ENCODE data around the gene GNB2.

Gene GNB2

DNA sequence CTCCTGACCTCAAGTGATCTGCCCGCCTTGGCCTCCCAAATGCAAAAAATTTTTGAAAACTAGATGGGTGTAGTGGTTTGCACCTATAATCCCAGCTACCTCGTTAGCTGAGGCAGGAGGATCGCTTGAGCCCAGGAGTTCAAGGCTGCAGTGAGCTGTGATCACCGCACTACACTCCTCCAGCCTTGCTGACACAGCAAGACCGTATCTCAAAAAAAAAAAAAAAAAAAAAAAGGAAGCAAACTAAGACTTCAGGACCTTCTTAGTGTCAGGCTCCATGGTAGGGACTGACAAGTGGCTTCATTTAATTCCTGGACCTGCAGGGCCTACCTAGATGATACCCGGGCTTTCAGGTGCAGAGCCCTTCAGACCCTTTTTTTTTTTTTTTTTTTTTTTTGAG lies 34.9 kb downstream of the GNB2 start:
- peaks cover 26% of the 10 kb centered on the region for H3K79me2 ChIP-seq (ENCODE audit: control insufficient read depth, low read length)
- no peaks in the 10 kb centered on the region for H3K9me2 ChIP-seq (replicated peaks; ENCODE audit: control insufficient read depth, low read length)
- H3K4me3 ChIP-seq (ENCODE audit: low read length): no peak overlapping the region
- H3K4me1 ChIP-seq (ENCODE audit: control insufficient read depth, low read length): peaks cover 18% of the 10 kb centered on the region
- TF ChIP-seq EZH2phosphoT487 (IDR thresholded peaks at IDR 0.05; ENCODE audit: borderline replicate concordance, low read length): no peak
- TF ChIP-seq, protein P1, sequence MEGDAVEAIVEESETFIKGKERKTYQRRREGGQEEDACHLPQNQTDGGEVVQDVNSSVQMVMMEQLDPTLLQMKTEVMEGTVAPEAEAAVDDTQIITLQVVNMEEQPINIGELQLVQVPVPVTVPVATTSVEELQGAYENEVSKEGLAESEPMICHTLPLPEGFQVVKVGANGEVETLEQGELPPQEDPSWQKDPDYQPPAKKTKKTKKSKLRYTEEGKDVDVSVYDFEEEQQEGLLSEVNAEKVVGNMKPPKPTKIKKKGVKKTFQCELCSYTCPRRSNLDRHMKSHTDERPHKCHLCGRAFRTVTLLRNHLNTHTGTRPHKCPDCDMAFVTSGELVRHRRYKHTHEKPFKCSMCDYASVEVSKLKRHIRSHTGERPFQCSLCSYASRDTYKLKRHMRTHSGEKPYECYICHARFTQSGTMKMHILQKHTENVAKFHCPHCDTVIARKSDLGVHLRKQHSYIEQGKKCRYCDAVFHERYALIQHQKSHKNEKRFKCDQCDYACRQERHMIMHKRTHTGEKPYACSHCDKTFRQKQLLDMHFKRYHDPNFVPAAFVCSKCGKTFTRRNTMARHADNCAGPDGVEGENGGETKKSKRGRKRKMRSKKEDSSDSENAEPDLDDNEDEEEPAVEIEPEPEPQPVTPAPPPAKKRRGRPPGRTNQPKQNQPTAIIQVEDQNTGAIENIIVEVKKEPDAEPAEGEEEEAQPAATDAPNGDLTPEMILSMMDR (IDR thresholded peaks at IDR 0.05; ENCODE audit: low read depth, low read length, poor library complexity, severe bottlenecking): no peak
- H4K20me1 ChIP-seq (ENCODE audit: control insufficient read depth, insufficient read depth, low read depth, low read length): peaks cover 7% of the 10 kb centered on the region
- H3F3A ChIP-seq (ENCODE audit: control insufficient read depth, insufficient read depth): no peaks in the 10 kb centered on the region
- H3K27me3 ChIP-seq (ENCODE audit: control insufficient read depth, low read length): no peaks in the 10 kb centered on the region; the same call in 1 of the 2 replicates
- H3K9me3 ChIP-seq (ENCODE audit: control insufficient read depth, insufficient read depth, low read length): no peaks in the 10 kb centered on the region
- H3K4me2 ChIP-seq (ENCODE audit: low read length): no peak overlapping the region
- no peak overlapping the region for H3K27ac ChIP-seq (ENCODE audit: low read depth, low read length)
- H3K36me3 ChIP-seq (ENCODE audit: control insufficient read depth, low read length): peaks cover 29% of the 10 kb centered on the region

DNA sequence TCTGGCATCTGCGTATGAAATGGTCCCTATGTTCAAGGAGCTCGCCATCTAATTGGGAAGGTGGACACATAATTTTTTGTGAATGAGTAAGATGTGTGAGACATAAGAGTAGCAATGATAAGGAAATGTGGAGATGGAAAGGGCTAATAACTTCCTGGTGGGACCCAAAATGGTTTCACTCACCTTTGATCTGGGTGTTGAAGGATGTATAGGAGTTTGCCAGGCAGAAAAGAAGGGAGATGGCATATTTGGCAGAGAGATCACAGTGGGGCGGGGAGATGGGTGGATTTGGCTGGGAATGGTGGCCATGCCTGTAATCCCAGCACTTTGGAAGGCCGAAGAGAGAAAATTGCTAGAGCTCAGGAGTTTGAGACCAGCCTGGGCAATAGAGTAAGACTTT lies 36.9 kb downstream of the GNB2 start:
- no peaks in the 10 kb centered on the region for H3K27me3 ChIP-seq (ENCODE audit: control insufficient read depth, low read length)
- no peaks in the 10 kb centered on the region for H3F3A ChIP-seq (ENCODE audit: control insufficient read depth, insufficient read depth)
- H4K20me1 ChIP-seq (ENCODE audit: control insufficient read depth, insufficient read depth, low read depth, low read length): peaks cover 7% of the 10 kb centered on the region
- no peak overlapping the region for H3K27ac ChIP-seq (ENCODE audit: low read depth, low read length)
- H3K9me3 ChIP-seq (ENCODE audit: control insufficient read depth, insufficient read depth, low read length): no peaks in the 10 kb centered on the region
- peaks cover 13% of the 10 kb centered on the region for H3K4me1 ChIP-seq (ENCODE audit: control insufficient read depth, low read length)
- H3K36me3 ChIP-seq (ENCODE audit: control insufficient read depth, low read length): peaks cover 29% of the 10 kb centered on the region
- H3K79me2 ChIP-seq (ENCODE audit: control insufficient read depth, low read length): peaks cover 26% of the 10 kb centered on the region
- no peak overlapping the region for H3K4me2 ChIP-seq (ENCODE audit: low read length)
- no peaks in the 10 kb centered on the region for H3K9me2 ChIP-seq (replicated peaks; ENCODE audit: control insufficient read depth, low read length)
- no peak overlapping the region for H3K4me3 ChIP-seq (ENCODE audit: low read length)
- no peak for TF ChIP-seq EZH2phosphoT487 (IDR thresholded peaks at IDR 0.05; ENCODE audit: borderline replicate concordance, low read length)
- TF ChIP-seq, protein P1 (IDR thresholded peaks at IDR 0.05; ENCODE audit: low read depth, low read length, poor library complexity, severe bottlenecking): no peak

DNA sequence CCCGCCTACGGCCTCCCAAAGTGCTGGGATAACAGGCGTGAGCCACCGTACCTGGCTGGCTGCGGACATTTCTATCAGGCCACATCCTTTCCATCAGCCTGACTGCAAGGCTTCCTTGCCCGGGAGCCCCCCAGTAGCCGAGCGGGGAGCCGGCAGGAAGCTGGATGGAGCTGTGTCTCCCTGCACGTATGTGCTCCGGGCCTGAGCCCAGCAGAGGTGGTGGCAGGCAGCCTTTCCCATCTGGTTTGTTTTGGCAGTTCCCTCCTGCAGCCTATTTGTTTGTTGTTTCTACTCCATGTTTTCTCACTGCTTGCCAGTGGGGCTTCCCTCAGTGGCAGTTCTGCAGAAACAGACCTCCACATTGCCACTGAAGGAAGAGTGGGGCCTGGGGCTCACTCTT lies 37.8 kb downstream of the GNB2 start:
- Histone ChIP-seq H3K9me2 (replicated peaks; ENCODE audit: control insufficient read depth, low read length) (no peaks in the 10 kb centered on the region), H3K9me3 (ENCODE audit: control insufficient read depth, insufficient read depth, low read length) (no peaks in the 10 kb centered on the region), H3K36me3 (ENCODE audit: control insufficient read depth, low read length) (peaks cover 26% of the 10 kb centered on the region), H3K4me3 (ENCODE audit: low read length) (no peak overlapping the region), H3F3A (ENCODE audit: control insufficient read depth, insufficient read depth) (no peaks in the 10 kb centered on the region), H3K79me2 (ENCODE audit: control insufficient read depth, low read length) (peaks cover 21% of the 10 kb centered on the region), H3K27me3 (ENCODE audit: control insufficient read depth, low read length) (no peaks in the 10 kb centered on the region), H3K4me2 (ENCODE audit: low read length) (no peak overlapping the region), H3K4me1 (ENCODE audit: control insufficient read depth, low read length) (peaks cover 13% of the 10 kb centered on the region), H4K20me1 (ENCODE audit: control insufficient read depth, insufficient read depth, low read depth, low read length) (peaks cover 7% of the 10 kb centered on the region), H3K27ac (ENCODE audit: low read depth, low read length) (no peak overlapping the region)
- TF ChIP-seq EZH2phosphoT487 (IDR thresholded peaks at IDR 0.05; ENCODE audit: borderline replicate concordance, low read length): no peak
- TF ChIP-seq, protein P1 (IDR thresholded peaks at IDR 0.05; ENCODE audit: low read depth, low read length, poor library complexity, severe bottlenecking): no peak
